IMR-90 (cell line): ENCODE measurements around the gene DPYSL5. TPM values are rescaled to one million over a fixed set of nuclear protein-coding genes. Genes with fewer than 3 reads are reported as not detected.
A peak's percentile ranks its signal among the peaks of the same experiment; 100 is the strongest.

Experiments used
- ATAC-seq: fragments of 200-7000 bp; cut with Tn5 transposase; 2 replicates; pipeline ENCODE4 v1.9.1; 2020; ENCODE audit warnings: low read depth, mild to moderate bottlenecking, moderate library complexity
- Bru-seq: library from RNA; stranded (reverse); fragments of 400-500 nt; gene quantifications from one replicate; lab custom pipeline; 2021; lab: Mats Ljungman, UMichigan
- BruChase-seq, 2 experiments: library from RNA; stranded (reverse); fragments of 400-500 nt; gene quantifications; one replicate each; lab custom pipeline; 2021; lab: Mats Ljungman, UMichigan
- BruUV-seq: library from RNA; stranded (reverse); fragments of 400-500 nt; replicated peaks from 2 replicates; lab custom pipeline; 2021; lab: Mats Ljungman, UMichigan
- CTCF ChIA-PET: fragments of 300-600 bp; formaldehyde crosslinking; extraction: SDS; loops from one replicate; lab custom pipeline; 2021; ENCODE audit warnings: antibody characterized with exemption; lab: Yijun Ruan, JAX
- POLR2A ChIA-PET: fragments of 300-600 bp; sonication (Branson Sonifier 250); formaldehyde crosslinking; loops from one replicate; lab custom pipeline; 2022; ENCODE audit warnings: antibody characterized with exemption; ENCODE audit not compliant: unreplicated experiment; lab: Charles Lee
- DNase-seq: peaks from one replicate; pipeline ENCODE4 v3.0.0; 2013
- H2AFZ ChIP-seq: replicated peaks from 2 replicates; pipeline ENCODE3; 2013; ENCODE audit warnings: low read length, mild to moderate bottlenecking; ENCODE audit not compliant: poor library complexity
- H2AK5ac ChIP-seq: 2 replicates; pipeline ENCODE4 v1.6.1; 2013; ENCODE audit warnings: low read depth, low read length, inconsistent platforms
- H2AK9ac ChIP-seq: replicated peaks from 2 replicates; pipeline ENCODE3; 2013; ENCODE audit warnings: mild to moderate bottlenecking, low read depth, low read length, moderate library complexity; ENCODE audit not compliant: poor library complexity
- H2BK120ac ChIP-seq: 2 replicates; pipeline ENCODE4 v1.6.1; 2013; ENCODE audit warnings: low read depth, low read length, inconsistent platforms
- H2BK15ac ChIP-seq: 3 replicates; pipeline ENCODE4 v1.6.1; 2013; ENCODE audit warnings: low read depth, low read length, inconsistent platforms
- H2BK20ac ChIP-seq: 2 replicates; pipeline ENCODE4 v1.6.1; 2013; ENCODE audit warnings: low read depth, mild to moderate bottlenecking, inconsistent platforms, low read length, moderate library complexity
- H2BK5ac ChIP-seq: 2 replicates; pipeline ENCODE4 v1.6.1; 2013; ENCODE audit warnings: mild to moderate bottlenecking, low read depth, low read length, inconsistent platforms; ENCODE audit not compliant: poor library complexity, severe bottlenecking
- H3K14ac ChIP-seq: replicated peaks from 2 replicates; pipeline ENCODE4 v1.6.1; 2013; ENCODE audit warnings: low read depth, low read length, inconsistent platforms
- H3K18ac ChIP-seq: 2 replicates; pipeline ENCODE4 v1.6.1; 2013; ENCODE audit warnings: low read depth, low read length, control low read depth
- H3K23ac ChIP-seq: 2 replicates; pipeline ENCODE4 v1.6.1; 2013; ENCODE audit warnings: low read depth, low read length, inconsistent platforms
- H3K27ac ChIP-seq: 2 replicates; pipeline ENCODE4 v1.5.1; 2013; ENCODE audit warnings: mild to moderate bottlenecking, control low read depth, low read length; ENCODE audit not compliant: insufficient read depth
- H3K27me3 ChIP-seq: 2 replicates; pipeline ENCODE4 v1.6.1; 2013; ENCODE audit warnings: low read length; ENCODE audit not compliant: control insufficient read depth, insufficient read depth
- H3K36me3 ChIP-seq: 2 replicates; pipeline ENCODE4 v1.6.1; 2013; ENCODE audit warnings: low read length, mixed read lengths; ENCODE audit not compliant: control insufficient read depth, insufficient read depth
- H3K4ac ChIP-seq: 2 replicates; pipeline ENCODE4 v1.6.1; 2013; ENCODE audit warnings: low read depth, low read length, inconsistent platforms
- H3K4me1 ChIP-seq: 2 replicates; pipeline ENCODE4 v1.6.1; 2013; ENCODE audit warnings: low read length, mixed read lengths; ENCODE audit not compliant: control insufficient read depth, insufficient read depth
- H3K4me2 ChIP-seq: 2 replicates; pipeline ENCODE4 v1.6.1; 2013; ENCODE audit warnings: low read depth, mild to moderate bottlenecking, control low read depth, low read length, moderate library complexity
- H3K4me3 ChIP-seq: 2 replicates; pipeline ENCODE4 v1.5.1; 2013; ENCODE audit warnings: low read depth, mild to moderate bottlenecking, control low read depth, low read length, moderate library complexity; ENCODE audit not compliant: insufficient read depth
- H3K56ac ChIP-seq: 2 replicates; pipeline ENCODE4 v1.6.1; 2013; ENCODE audit warnings: low read length, inconsistent platforms; ENCODE audit not compliant: insufficient read depth; ENCODE audit errors: extremely low read depth
- H3K79me1 ChIP-seq, 2 experiments: 2 replicates each; pipeline ENCODE4 v1.6.1; 2013; ENCODE audit warnings: low read length in 2 of 2, inconsistent platforms in 1 of 2, low read depth in 1 of 2
- H3K9ac ChIP-seq: 2 replicates; pipeline ENCODE4 v1.6.1; 2013; ENCODE audit warnings: low read depth, low read length, control low read depth
- H3K9me1 ChIP-seq: 2 replicates; pipeline ENCODE4 v1.6.1; 2013; ENCODE audit warnings: low read length, inconsistent platforms; ENCODE audit not compliant: insufficient read depth
- H3K9me3 ChIP-seq: 2 replicates; pipeline ENCODE4 v1.6.1; 2013; ENCODE audit warnings: low read length; ENCODE audit not compliant: control insufficient read depth, insufficient read depth
- H4K20me1 ChIP-seq: 2 replicates; pipeline ENCODE4 v1.6.1; 2013; ENCODE audit warnings: low read length, inconsistent platforms; ENCODE audit not compliant: insufficient read depth
- H4K5ac ChIP-seq: 2 replicates; pipeline ENCODE4 v1.6.1; 2013; ENCODE audit warnings: mild to moderate bottlenecking, low read depth, low read length, control low read depth
- H4K8ac ChIP-seq, 2 experiments: 2 replicates each; pipeline ENCODE4 v1.6.1; 2013; ENCODE audit warnings: low read depth in 2 of 2, low read length in 2 of 2, control low read depth in 1 of 2, inconsistent platforms in 1 of 2
- H4K91ac ChIP-seq: 2 replicates; pipeline ENCODE4 v1.6.1; 2013; ENCODE audit warnings: low read depth, low read length, inconsistent platforms; ENCODE audit not compliant: insufficient read depth
- BHLHE40 ChIP-seq: fragments of 150-350 bp; IDR thresholded peaks from 2 replicates; pipeline ENCODE4 v1.6.1; 2016; ENCODE audit warnings: mild to moderate bottlenecking, low read depth, low read length
- MAFK ChIP-seq: IDR thresholded peaks from 2 replicates; pipeline ENCODE4 v1.6.1; 2012; ENCODE audit warnings: low read depth, low read length, improper control_type of control experiment
- MAZ ChIP-seq: IDR thresholded peaks from 2 replicates; pipeline ENCODE4 v1.6.1; 2012; ENCODE audit warnings: low read depth, mild to moderate bottlenecking, low read length, improper control_type of control experiment, moderate library complexity, borderline replicate concordance
- NFE2L2 ChIP-seq: fragments of 150-350 bp; IDR thresholded peaks from 2 replicates; pipeline ENCODE4 v1.6.1; 2016; ENCODE audit warnings: low read depth, mild to moderate bottlenecking, low read length
- RAD21 ChIP-seq: IDR thresholded peaks from 2 replicates; pipeline ENCODE4 v1.6.1; 2012; ENCODE audit warnings: low read length, improper control_type of control experiment
- RCOR1 ChIP-seq: IDR thresholded peaks from 2 replicates; pipeline ENCODE4 v1.6.1; 2012; ENCODE audit warnings: mild to moderate bottlenecking, low read length, improper control_type of control experiment; ENCODE audit not compliant: insufficient replicate concordance
- RFX5 ChIP-seq: IDR thresholded peaks from 2 replicates; pipeline ENCODE4 v1.8.0; 2012; ENCODE audit warnings: low read depth, mild to moderate bottlenecking, low read length, moderate library complexity
- SMC3 ChIP-seq: fragments of 150-350 bp; IDR thresholded peaks from 2 replicates; pipeline ENCODE4 v1.6.1; 2016; ENCODE audit warnings: low read depth, mild to moderate bottlenecking, antibody characterized with exemption, low read length, moderate library complexity
- WGBS, 2 experiments: methylation state at CpG; one replicate each; pipeline versions ENCODE4 v1.1.5 to v1.1.7; 2013; ENCODE audit warnings: missing lambda C conversion rate in 2 of 2; ENCODE audit not compliant: insufficient read length in 1 of 2; ENCODE audit errors: extremely low coverage in 2 of 2; 5-methylcytosine and 5-hydroxymethylcytosine counted together
- dilution Hi-C: fragments of 300-500 bp; cut with HindIII; formaldehyde crosslinking; loops from one replicate; pipeline ENCODE4 v1.14.3; 2018; ENCODE audit warnings: low sequenced_read_pairs; ENCODE audit not compliant: unreplicated experiment
- in situ Hi-C: fragments of 300-500 bp; cut with MboI; formaldehyde crosslinking; loops from 3 replicates; pipeline ENCODE4 v1.14.3; 2019; ENCODE audit warnings: low sequenced_read_pairs, inconsistent platforms, mixed read lengths
- intact Hi-C: fragments of 100-400 bp; cut with micrococcal nuclease; formaldehyde crosslinking; loops from 2 replicates; pipeline ENCODE4 v1.10.0; 2022
- long read RNA-seq: library from polyadenylated mRNA; unstranded; transcript quantifications from one replicate; pipeline ENCODE4 v2.0.0, GENCODE V29; 2021; ENCODE audit not compliant: unreplicated experiment
- polyA plus RNA-seq, 3 experiments: library from polyadenylated mRNA; depleted of rRNA; stranded (reverse); fragments of >200 nt; gene quantifications; 2 replicates each; pipeline ENCODE4 v1.2.3, GENCODE V29; 2012; ENCODE audit warnings: low replicate concordance in 1 of 3
- total RNA-seq: library from RNA; depleted of rRNA; stranded (reverse); fragments of >200 nt; gene quantifications from 2 replicates; pipeline ENCODE4 v1.2.3, GENCODE V29; 2012; rRNA removed
- TF ChIP-seq, protein P1 (sequence below): fragments of 150-350 bp; IDR thresholded peaks from 2 replicates; pipeline ENCODE4 v1.6.1; 2016; ENCODE audit warnings: low read depth, mild to moderate bottlenecking, low read length, moderate library complexity, borderline replicate concordance
- TF ChIP-seq, protein P2 (sequence below): fragments of 150-350 bp; IDR thresholded peaks from 2 replicates; pipeline ENCODE4 v1.6.1; 2017; ENCODE audit warnings: mild to moderate bottlenecking, antibody characterized with exemption, low read length, low read depth

DPYSL5 gene, protein sequence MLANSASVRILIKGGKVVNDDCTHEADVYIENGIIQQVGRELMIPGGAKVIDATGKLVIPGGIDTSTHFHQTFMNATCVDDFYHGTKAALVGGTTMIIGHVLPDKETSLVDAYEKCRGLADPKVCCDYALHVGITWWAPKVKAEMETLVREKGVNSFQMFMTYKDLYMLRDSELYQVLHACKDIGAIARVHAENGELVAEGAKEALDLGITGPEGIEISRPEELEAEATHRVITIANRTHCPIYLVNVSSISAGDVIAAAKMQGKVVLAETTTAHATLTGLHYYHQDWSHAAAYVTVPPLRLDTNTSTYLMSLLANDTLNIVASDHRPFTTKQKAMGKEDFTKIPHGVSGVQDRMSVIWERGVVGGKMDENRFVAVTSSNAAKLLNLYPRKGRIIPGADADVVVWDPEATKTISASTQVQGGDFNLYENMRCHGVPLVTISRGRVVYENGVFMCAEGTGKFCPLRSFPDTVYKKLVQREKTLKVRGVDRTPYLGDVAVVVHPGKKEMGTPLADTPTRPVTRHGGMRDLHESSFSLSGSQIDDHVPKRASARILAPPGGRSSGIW
- total RNA-seq (not detected in 2 replicates), polyA plus RNA-seq (2012; rRNA removed) (not detected in 2 replicates), Bru-seq, nascent RNA (percentile 2 among the genes with signal in this experiment), BruChase-seq, experiment 1, labeled RNA remaining after a 6-hour chase (percentile 3 among the genes with signal in this experiment), BruChase-seq, experiment 2, labeled RNA remaining after a 2-hour chase (percentile 1 among the genes with signal in this experiment)
- polyA plus RNA-seq (2012; cell fraction: cytosol; rRNA removed), result not detected in 2 replicates
- polyA plus RNA-seq (2012; cell fraction: nucleus; rRNA removed; ENCODE audit: low replicate concordance), result not detected in 2 replicates
- long read RNA-seq, result 0 reads

GRCh38 chr2:26847655-26848335 lies at the start of gene DPYSL5:
DPYSL5 (plus strand) TSS chr2:26848132; CDS start chr2:26898500, 50,368 bp downstream.
- no peaks in the 10 kb centered on the region for H3K79me1 ChIP-seq
- H3K4me1 ChIP-seq, result no peaks in the 10 kb centered on the region
- in situ Hi-C loops, result no loop called here
- intact Hi-C loops, result loop anchor here (5.0 kb wide), 1 partner anchor 240 kb away; the partner anchor contains the start of gene KHK
- H2AFZ ChIP-seq, result peak within 1 kb of the TSS; percentile 33
- H2BK20ac ChIP-seq, result no peak within 1 kb of the TSS
- no peak within 1 kb of the TSS for H2BK15ac ChIP-seq
- H3K9me1 ChIP-seq, result no peaks in the 10 kb centered on the region
- H3K4me2 ChIP-seq, result no peak within 1 kb of the TSS; the same call in 1 of the 2 replicates
- peaks cover 81% of the 10 kb centered on the region for H3K27me3 ChIP-seq
- no peak within 1 kb of the TSS for H3K23ac ChIP-seq
- no TSS peak for BruUV-seq
- no peak within 1 kb of the TSS for H4K8ac ChIP-seq
- no peaks in the 10 kb centered on the region; the same call in 1 of the 2 replicates for H3K9me3 ChIP-seq
- no peaks in the 10 kb centered on the region for H3K36me3 ChIP-seq
- dilution Hi-C loops, result no loop called here
- no peak within 1 kb of the TSS for H2BK5ac ChIP-seq
- DNase-seq (no peak), ATAC-seq (peak; percentile 9; the same call in 1 of the 2 replicates)
- no peak within 1 kb of the TSS for H3K27ac ChIP-seq
- no peak for TF ChIP-seq MAZ
- no peak for TF ChIP-seq NFE2L2
- no peak for TF ChIP-seq RFX5
- TF ChIP-seq RAD21, result no peak
- no peak for TF ChIP-seq RCOR1
- no peak for TF ChIP-seq BHLHE40
- TF ChIP-seq, protein P1, sequence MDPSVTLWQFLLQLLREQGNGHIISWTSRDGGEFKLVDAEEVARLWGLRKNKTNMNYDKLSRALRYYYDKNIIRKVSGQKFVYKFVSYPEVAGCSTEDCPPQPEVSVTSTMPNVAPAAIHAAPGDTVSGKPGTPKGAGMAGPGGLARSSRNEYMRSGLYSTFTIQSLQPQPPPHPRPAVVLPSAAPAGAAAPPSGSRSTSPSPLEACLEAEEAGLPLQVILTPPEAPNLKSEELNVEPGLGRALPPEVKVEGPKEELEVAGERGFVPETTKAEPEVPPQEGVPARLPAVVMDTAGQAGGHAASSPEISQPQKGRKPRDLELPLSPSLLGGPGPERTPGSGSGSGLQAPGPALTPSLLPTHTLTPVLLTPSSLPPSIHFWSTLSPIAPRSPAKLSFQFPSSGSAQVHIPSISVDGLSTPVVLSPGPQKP, result no peak
- no peak for TF ChIP-seq SMC3
- TF ChIP-seq, protein P2, sequence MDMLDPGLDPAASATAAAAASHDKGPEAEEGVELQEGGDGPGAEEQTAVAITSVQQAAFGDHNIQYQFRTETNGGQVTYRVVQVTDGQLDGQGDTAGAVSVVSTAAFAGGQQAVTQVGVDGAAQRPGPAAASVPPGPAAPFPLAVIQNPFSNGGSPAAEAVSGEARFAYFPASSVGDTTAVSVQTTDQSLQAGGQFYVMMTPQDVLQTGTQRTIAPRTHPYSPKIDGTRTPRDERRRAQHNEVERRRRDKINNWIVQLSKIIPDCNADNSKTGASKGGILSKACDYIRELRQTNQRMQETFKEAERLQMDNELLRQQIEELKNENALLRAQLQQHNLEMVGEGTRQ, result no peak
- no peak for TF ChIP-seq MAFK
- no peak within 1 kb of the TSS for H3K9ac ChIP-seq
- no peak within 1 kb of the TSS for H3K18ac ChIP-seq
- H4K91ac ChIP-seq, result no peak within 1 kb of the TSS
- WGBS, 2 experiments, result 0% methylated on average over 4 of the region's 83 CpGs; no CpG with 5 or more reads in 1 of the 2 experiments
- H2BK120ac ChIP-seq, result no peak within 1 kb of the TSS
- H2AK9ac ChIP-seq, result no peak within 1 kb of the TSS
- no peak within 1 kb of the TSS for H3K56ac ChIP-seq
- H4K20me1 ChIP-seq, result no peaks in the 10 kb centered on the region
- no peak within 1 kb of the TSS for H4K5ac ChIP-seq
- H3K4me3 ChIP-seq, result no peak within 1 kb of the TSS; the same call in 1 of the 2 replicates
- ChIA-PET CTCF (interaction anchor here (2.0 to 2.4 kb wide), 2 partner anchors 94 to 169 kb away, joined by 13 to 47 read pairs; no protein-coding TSS in a partner anchor), POLR2A (interaction anchor here (0.6 kb wide), 1 partner anchor 9 kb away, joined by 5 read pairs; no protein-coding TSS in a partner anchor)
- no peak within 1 kb of the TSS for H3K4ac ChIP-seq
- H3K14ac ChIP-seq, result no peak within 1 kb of the TSS
- no peak within 1 kb of the TSS for H2AK5ac ChIP-seq
